ENCODE measurements around the gene SH3BP1.

- TF ChIP-seq EP300 (IDR thresholded peaks at IDR 0.05) = no peak
- TF ChIP-seq POLR2AphosphoS5 (IDR thresholded peaks at IDR 0.05) = no peak
- TF ChIP-seq CTCF (IDR thresholded peaks at IDR 0.05) = no peak
Observed at GRCh38 chr22:37657590-37658132, 18.2 kb downstream of the SH3BP1 start.

Data from upper lobe of left lung (tissue), 4 donors.